Natural killer cell (primary cell): ENCODE data around the gene C1QTNF12. TPM values are rescaled to one million over a fixed set of nuclear protein-coding genes. Genes with fewer than 3 reads are reported as not detected.
A peak's percentile ranks its signal among the peaks of the same experiment; 100 is the strongest.

Experiments used
- ATAC-seq, 3 donors: fragments of 150-1000 bp in 2 of 3; fragments of 200-7000 bp in 1 of 3; cut with Tn5 transposase; 1 replicate in 1 of 3; 2 replicates in 2 of 3; pipeline ENCODE4 v1.10.0; 2021; ENCODE audit warnings: mild to moderate bottlenecking in 2 of 3, moderate library complexity in 2 of 3
- DNase-seq, 2 donors: peaks; one replicate each; pipeline versions ENCODE4 v3.0.0 to v3.0.0-alpha.2; 2013 to 2021; ENCODE audit warnings: mixed read lengths in 1 of 2
- H3K27ac ChIP-seq: one replicate; pipeline ENCODE4 v1.5.1; 2013; ENCODE audit warnings: mild to moderate bottlenecking, low read length
- H3K27me3 ChIP-seq: one replicate; pipeline ENCODE4 v1.6.1; 2013; ENCODE audit warnings: low read length; ENCODE audit not compliant: control insufficient read depth, insufficient read depth
- H3K36me3 ChIP-seq: one replicate; pipeline ENCODE4 v1.6.1; 2013; ENCODE audit warnings: low read length; ENCODE audit not compliant: control insufficient read depth, insufficient read depth
- H3K4me1 ChIP-seq: one replicate; pipeline ENCODE4 v1.6.1; 2013; ENCODE audit warnings: low read length; ENCODE audit not compliant: control insufficient read depth, insufficient read depth
- H3K4me3 ChIP-seq: one replicate; pipeline ENCODE4 v1.5.1; 2013; ENCODE audit warnings: low read length
- H3K9me3 ChIP-seq: one replicate; pipeline ENCODE4 v1.6.1; 2013; ENCODE audit warnings: low read length; ENCODE audit not compliant: control insufficient read depth, insufficient read depth
- H3K27ac Mint-ChIP-seq, 2 donors: one replicate each; pipeline ENCODE4 v1.8.0; 2022; ENCODE audit warnings: mild to moderate bottlenecking in 2 of 2, mixed read lengths in 2 of 2, moderate library complexity in 1 of 2
- H3K27me3 Mint-ChIP-seq, 2 donors: one replicate each; pipeline ENCODE4 v1.8.0; 2022; ENCODE audit warnings: low read depth in 2 of 2, mixed read lengths in 2 of 2
- H3K36me3 Mint-ChIP-seq: one replicate; pipeline ENCODE4 v1.8.0; 2022; ENCODE audit warnings: mixed read lengths
- H3K4me1 Mint-ChIP-seq, 2 donors: one replicate each; pipeline ENCODE4 v1.8.0; 2022; ENCODE audit warnings: mixed read lengths in 2 of 2
- H3K4me3 Mint-ChIP-seq: one replicate; pipeline ENCODE4 v1.8.0; 2022; ENCODE audit warnings: mild to moderate bottlenecking, moderate library complexity, mixed read lengths
- H3K9me3 Mint-ChIP-seq, 2 donors: one replicate each; pipeline ENCODE4 v1.8.0; 2022; ENCODE audit warnings: mixed read lengths in 2 of 2
- WGBS: methylation state at CpG from one replicate; pipeline ENCODE4 v1.1.7; 2013; ENCODE audit warnings: missing lambda C conversion rate; ENCODE audit not compliant: insufficient coverage; 5-methylcytosine and 5-hydroxymethylcytosine counted together
- intact Hi-C: fragments of 100-400 bp; cut with micrococcal nuclease; formaldehyde crosslinking; loops from one replicate; pipeline ENCODE4 v1.14.2; 2022
- total RNA-seq, 4 donors: library from RNA; stranded (reverse); fragments of 120-200 nt in 1 of 4; gene quantifications; one replicate each; pipeline versions ENCODE4 v1.2.3 to v1.2.4, GENCODE V29; 2013 to 2022
- TF ChIP-seq, protein P1 (sequence below): fragments of 200-600 bp; IDR thresholded peaks from one replicate; pipeline ENCODE4 v1.8.0; 2022; ENCODE audit warnings: antibody characterized with exemption

C1QTNF12 gene
- total RNA-seq, 3 donors from 2014 or later (not counting 1 experiment from before 2014, with no cell fraction given) = 2.6 to 4.1 (median 4.1) TPM

DNA sequence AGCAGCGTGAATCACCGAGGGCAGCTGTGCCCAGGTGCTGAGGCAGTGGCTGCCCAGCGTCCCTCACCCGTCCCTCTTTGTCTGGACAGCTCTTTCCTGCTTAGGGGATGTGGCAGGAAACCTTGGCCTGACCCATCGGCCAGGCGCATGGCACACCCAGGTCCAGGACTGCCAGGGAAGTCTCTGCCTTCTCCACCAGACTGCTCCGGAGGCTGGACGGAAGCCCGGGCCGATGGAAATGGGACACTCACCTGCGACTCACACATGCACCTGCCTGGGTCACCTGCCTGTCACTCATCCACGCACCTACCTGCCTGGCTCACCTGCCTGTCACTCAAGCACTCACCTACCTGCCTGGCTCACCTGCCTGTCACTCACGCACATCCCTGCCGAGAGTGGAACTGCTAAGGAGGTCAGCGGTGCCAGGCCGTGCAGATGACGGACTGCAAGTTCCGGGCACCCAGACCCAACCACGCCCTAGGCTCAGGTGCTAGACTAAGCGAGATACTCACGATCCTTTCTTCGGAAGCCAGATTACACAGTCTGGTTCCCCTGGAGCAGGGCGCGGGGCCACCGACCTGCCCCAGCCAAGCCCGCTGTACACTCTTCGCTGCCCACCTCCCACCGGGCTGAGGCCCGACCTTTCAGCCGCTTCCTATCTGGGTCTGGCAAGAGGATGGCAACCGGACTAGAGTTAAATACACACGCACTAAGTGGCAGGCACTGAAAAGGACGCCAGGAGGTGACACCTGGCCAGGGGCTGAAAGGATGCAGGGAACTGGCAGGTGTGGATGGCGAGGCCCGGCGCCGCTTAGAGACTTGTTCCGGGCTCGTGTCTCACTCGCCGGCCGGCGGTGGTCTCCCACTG is 26.1 kb upstream of the C1QTNF12 start:
- no peaks in the 10 kb centered on the region for H3K27me3 ChIP-seq
- Mint-ChIP-seq H3K4me1 (peaks cover 28 to 44% of the 10 kb centered on the region in 2 donors), H3K9me3 (no peaks in the 10 kb centered on the region), H3K36me3 (no peaks in the 10 kb centered on the region), H3K27me3 (no peaks in the 10 kb centered on the region), H3K27ac (peak overlapping the region; percentile 51 to 58), H3K4me3 (peak overlapping the region; percentile 84)
- no peaks in the 10 kb centered on the region for H3K9me3 ChIP-seq
- ATAC-seq (peak in 1 of 3 donors; percentile 5), DNase-seq (no peak)
- TF ChIP-seq, protein P1, sequence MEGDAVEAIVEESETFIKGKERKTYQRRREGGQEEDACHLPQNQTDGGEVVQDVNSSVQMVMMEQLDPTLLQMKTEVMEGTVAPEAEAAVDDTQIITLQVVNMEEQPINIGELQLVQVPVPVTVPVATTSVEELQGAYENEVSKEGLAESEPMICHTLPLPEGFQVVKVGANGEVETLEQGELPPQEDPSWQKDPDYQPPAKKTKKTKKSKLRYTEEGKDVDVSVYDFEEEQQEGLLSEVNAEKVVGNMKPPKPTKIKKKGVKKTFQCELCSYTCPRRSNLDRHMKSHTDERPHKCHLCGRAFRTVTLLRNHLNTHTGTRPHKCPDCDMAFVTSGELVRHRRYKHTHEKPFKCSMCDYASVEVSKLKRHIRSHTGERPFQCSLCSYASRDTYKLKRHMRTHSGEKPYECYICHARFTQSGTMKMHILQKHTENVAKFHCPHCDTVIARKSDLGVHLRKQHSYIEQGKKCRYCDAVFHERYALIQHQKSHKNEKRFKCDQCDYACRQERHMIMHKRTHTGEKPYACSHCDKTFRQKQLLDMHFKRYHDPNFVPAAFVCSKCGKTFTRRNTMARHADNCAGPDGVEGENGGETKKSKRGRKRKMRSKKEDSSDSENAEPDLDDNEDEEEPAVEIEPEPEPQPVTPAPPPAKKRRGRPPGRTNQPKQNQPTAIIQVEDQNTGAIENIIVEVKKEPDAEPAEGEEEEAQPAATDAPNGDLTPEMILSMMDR = no peak
- H3K4me1 ChIP-seq = peaks cover 42% of the 10 kb centered on the region
- 48% methylated on average over 43 of the region's 43 CpGs for WGBS
- peak overlapping the region; percentile 74 for H3K4me3 ChIP-seq
- peaks cover 3% of the 10 kb centered on the region for H3K36me3 ChIP-seq
- intact Hi-C loops = loop anchor here (5.0 kb wide), 2 partner anchors 35 to 155 kb away; partner anchors contain the start of genes ACAP3, C1orf159 and PUSL1
- peak overlapping the region; percentile 36 for H3K27ac ChIP-seq

DNA sequence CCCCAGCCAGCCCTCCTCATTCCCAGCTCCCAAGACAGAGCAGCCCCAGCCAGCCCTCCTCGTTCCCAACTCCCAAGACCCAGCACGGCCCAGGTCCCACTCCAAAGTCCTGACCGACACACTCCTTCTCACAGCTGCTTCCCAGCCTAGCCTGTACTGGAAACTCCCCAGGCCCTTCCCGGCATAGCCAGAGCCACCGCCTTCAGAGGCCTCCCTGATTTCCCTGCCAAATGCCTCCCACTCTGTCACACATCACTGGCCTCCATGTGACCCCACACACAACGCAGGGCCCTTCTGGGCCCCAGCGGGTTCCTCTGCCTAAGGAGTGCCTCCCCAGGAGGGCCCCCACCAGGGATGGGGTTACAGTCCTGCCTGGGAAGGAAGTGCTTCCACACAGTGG is 24.3 kb upstream of the C1QTNF12 start:
- ATAC-seq (no peak), DNase-seq (no peak)
- H3K4me1 Mint-ChIP-seq = peaks cover 28 to 49% of the 10 kb centered on the region in 2 donors
- no peak overlapping the region for H3K4me3 ChIP-seq
- no peak overlapping the region for H3K27ac ChIP-seq
- H3K4me3 Mint-ChIP-seq = peak overlapping the region; percentile 84
- TF ChIP-seq, protein P1 = no peak
- no peaks in the 10 kb centered on the region for H3K27me3 Mint-ChIP-seq
- peak overlapping the region; percentile 51 to 58 for H3K27ac Mint-ChIP-seq
- H3K9me3 ChIP-seq = no peaks in the 10 kb centered on the region
- intact Hi-C loops = loop anchor here (5.0 kb wide), 2 partner anchors 36 to 154 kb away; partner anchors contain the start of genes ACAP3, C1orf159 and PUSL1
- no peaks in the 10 kb centered on the region for H3K36me3 Mint-ChIP-seq
- H3K9me3 Mint-ChIP-seq = no peaks in the 10 kb centered on the region
- WGBS = 91% methylated on average over 7 of the region's 7 CpGs
- H3K36me3 ChIP-seq = peaks cover 7% of the 10 kb centered on the region
- peaks cover 42% of the 10 kb centered on the region for H3K4me1 ChIP-seq
- H3K27me3 ChIP-seq = no peaks in the 10 kb centered on the region

DNA sequence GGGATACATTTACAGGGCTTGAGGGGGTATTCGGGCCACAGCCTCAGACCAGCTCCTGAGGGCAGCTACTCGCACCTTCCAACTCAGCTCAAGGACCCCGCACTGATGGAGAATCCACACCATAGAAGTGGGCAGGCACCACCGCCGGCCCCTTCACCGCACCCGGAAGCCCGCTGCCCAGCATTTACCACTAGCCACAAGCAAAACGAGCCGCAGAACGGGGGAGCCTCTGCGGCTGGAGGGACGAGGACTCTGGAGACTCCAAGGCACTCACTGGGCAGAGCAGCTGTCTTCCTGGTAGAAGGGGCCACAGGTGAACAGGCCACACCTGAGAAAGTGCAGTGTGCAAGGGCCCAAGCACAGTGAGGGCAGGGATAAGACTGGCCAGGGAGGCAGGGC is 21.8 kb upstream of the C1QTNF12 start:
- Mint-ChIP-seq H3K36me3 (no peaks in the 10 kb centered on the region), H3K9me3 (no peaks in the 10 kb centered on the region), H3K4me3 (no peak overlapping the region), H3K4me1 (peaks cover 28 to 49% of the 10 kb centered on the region in 2 donors), H3K27me3 (no peaks in the 10 kb centered on the region), H3K27ac (peak overlapping the region in 1 of 2 donors; percentile 36)
- Histone ChIP-seq H3K9me3 (no peaks in the 10 kb centered on the region), H3K27ac (no peak overlapping the region), H3K27me3 (no peaks in the 10 kb centered on the region), H3K4me1 (peaks cover 33% of the 10 kb centered on the region), H3K36me3 (peaks cover 11% of the 10 kb centered on the region), H3K4me3 (no peak overlapping the region)
- TF ChIP-seq, protein P1 = no peak
- DNase-seq (no peak), ATAC-seq (no peak)
- intact Hi-C loops = no loop called here
- 96% methylated on average over 13 of the region's 13 CpGs for WGBS
